Measurements from ENCODE around the gene GSTM1.
"Not testable (repeated sequence)": the region's sequence is repeated elsewhere in the genome, so short reads cannot be mapped to it uniquely, and the experiment has no call there.

GRCh38 chr1:109660691-109661026 lies 27.0 kb upstream of the GSTM1 start:
- TF ChIP-seq, protein P1, sequence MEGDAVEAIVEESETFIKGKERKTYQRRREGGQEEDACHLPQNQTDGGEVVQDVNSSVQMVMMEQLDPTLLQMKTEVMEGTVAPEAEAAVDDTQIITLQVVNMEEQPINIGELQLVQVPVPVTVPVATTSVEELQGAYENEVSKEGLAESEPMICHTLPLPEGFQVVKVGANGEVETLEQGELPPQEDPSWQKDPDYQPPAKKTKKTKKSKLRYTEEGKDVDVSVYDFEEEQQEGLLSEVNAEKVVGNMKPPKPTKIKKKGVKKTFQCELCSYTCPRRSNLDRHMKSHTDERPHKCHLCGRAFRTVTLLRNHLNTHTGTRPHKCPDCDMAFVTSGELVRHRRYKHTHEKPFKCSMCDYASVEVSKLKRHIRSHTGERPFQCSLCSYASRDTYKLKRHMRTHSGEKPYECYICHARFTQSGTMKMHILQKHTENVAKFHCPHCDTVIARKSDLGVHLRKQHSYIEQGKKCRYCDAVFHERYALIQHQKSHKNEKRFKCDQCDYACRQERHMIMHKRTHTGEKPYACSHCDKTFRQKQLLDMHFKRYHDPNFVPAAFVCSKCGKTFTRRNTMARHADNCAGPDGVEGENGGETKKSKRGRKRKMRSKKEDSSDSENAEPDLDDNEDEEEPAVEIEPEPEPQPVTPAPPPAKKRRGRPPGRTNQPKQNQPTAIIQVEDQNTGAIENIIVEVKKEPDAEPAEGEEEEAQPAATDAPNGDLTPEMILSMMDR (IDR thresholded peaks at IDR 0.05): not testable (repeated sequence)
- not testable (repeated sequence) for TF ChIP-seq POLR2A (IDR thresholded peaks at IDR 0.05)
